D721Med (cell line): Measurements from ENCODE around the gene NECTIN1.
A peak's percentile ranks its signal among the peaks of the same experiment; 100 is the strongest.

Experiments used
- DNase-seq: peaks from one replicate; pipeline ENCODE4 v3.0.0; 2011; ENCODE audit warnings: low spot score; ENCODE audit not compliant: insufficient read length
- FAIRE-seq: peaks from 2 replicates; lab custom pipeline; 2011; peaks lifted over from hg19 to GRCh38; lab: Jason Lieb, UNC
- TF ChIP-seq, protein P1 (sequence below): IDR thresholded peaks from 2 replicates; pipeline ENCODE4 v1.5.1; 2012; ENCODE audit warnings: mild to moderate bottlenecking, control low read depth; ENCODE audit not compliant: insufficient read depth; ENCODE audit errors: missing control alignments

NECTIN1 gene

DNA sequence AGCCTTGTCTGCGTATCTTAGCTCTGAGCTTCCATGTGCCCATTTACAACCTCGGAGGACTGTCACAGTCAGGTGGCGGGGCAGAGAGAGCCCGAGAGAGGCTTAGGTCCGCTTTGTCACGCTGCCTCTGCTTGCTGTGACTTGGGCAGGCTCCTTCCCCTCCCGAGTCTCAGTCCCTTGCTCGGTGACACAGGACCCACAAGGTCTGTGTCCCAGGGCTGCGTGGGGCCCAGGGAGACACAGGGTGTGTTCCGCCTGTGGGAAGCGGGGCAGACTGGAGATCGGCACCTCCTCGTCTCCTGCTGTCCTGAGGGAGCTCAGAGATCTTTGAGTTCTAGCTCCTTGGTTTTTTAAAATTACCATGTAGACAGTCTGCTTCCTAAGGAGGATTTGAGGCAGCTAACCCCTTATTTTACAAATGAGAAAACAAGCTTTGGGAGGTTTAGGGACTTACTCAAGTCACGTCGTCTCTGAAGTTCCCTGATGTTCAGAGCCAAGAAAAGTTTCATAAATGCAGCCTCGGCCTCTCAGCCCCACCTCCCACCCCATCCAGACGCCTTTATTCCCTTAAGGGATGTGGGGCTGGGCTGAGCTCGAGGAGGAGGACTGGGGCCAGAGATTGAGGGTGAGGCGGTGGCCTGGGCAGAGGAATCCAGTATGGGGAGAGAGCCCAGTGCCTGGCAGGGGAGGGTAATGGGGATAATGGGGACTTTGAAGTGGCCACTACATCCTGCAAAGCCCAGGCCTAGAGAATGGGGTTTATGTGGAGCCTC is 103.6 kb downstream of the NECTIN1 start:
- TF ChIP-seq, protein P1, sequence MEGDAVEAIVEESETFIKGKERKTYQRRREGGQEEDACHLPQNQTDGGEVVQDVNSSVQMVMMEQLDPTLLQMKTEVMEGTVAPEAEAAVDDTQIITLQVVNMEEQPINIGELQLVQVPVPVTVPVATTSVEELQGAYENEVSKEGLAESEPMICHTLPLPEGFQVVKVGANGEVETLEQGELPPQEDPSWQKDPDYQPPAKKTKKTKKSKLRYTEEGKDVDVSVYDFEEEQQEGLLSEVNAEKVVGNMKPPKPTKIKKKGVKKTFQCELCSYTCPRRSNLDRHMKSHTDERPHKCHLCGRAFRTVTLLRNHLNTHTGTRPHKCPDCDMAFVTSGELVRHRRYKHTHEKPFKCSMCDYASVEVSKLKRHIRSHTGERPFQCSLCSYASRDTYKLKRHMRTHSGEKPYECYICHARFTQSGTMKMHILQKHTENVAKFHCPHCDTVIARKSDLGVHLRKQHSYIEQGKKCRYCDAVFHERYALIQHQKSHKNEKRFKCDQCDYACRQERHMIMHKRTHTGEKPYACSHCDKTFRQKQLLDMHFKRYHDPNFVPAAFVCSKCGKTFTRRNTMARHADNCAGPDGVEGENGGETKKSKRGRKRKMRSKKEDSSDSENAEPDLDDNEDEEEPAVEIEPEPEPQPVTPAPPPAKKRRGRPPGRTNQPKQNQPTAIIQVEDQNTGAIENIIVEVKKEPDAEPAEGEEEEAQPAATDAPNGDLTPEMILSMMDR: no peak
- no peak for FAIRE-seq
- DNase-seq: no peak

- FAIRE-seq (no peak), DNase-seq (no peak)
- TF ChIP-seq, protein P1: no peak
These were observed 104.4 kb downstream of the NECTIN1 start for GRCh38 chr11:119624629-119625028.

GRCh38 chr11:119624102-119624615 is 104.8 kb downstream of the NECTIN1 start:
- TF ChIP-seq, protein P1: peak; percentile 14
- DNase-seq (no peak), FAIRE-seq (no peak)

GRCh38 chr11:119623682-119624081 is 105.3 kb downstream of the NECTIN1 start:
- FAIRE-seq: no peak
- TF ChIP-seq, protein P1: no peak

DNA sequence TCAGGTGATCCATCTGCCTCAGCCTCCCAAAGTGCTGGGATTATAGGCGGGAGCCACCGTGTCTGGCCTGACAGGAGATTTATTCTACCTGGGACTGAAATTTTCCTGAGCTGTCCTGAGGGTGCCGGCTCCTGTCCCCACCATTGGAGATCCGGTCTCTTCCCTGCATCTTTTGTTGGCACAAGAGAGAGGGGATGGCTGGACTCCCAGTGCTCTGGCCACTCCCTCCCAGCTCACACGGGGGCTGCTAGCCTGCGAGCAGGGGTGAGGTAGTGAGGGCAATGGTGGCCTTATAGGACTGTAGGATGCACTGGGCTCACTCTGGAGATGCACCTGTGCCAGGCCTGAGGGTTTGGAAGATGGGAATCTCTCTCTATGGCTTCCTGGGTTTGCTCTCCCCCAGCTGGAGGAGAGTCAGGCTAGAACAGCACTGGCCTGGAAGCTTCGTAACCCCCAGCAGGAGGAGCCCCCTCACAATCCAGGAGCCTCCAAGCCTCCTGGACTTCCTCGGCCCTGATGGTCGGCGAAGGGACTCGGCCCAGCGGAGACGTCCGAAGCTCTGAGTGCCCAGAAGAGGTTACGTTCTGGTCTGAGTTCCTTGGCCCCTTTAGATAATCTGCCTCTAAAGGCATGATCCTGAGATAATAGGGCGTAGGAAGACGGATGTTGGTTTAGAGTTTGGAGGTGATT is 106.4 kb downstream of the NECTIN1 start:
- FAIRE-seq (no peak), DNase-seq (no peak)
- TF ChIP-seq, protein P1: no peak

More at GRCh38 chr11:119623682-119624081, 105.3 kb downstream of the NECTIN1 start:
- no peak for DNase-seq

DNA sequence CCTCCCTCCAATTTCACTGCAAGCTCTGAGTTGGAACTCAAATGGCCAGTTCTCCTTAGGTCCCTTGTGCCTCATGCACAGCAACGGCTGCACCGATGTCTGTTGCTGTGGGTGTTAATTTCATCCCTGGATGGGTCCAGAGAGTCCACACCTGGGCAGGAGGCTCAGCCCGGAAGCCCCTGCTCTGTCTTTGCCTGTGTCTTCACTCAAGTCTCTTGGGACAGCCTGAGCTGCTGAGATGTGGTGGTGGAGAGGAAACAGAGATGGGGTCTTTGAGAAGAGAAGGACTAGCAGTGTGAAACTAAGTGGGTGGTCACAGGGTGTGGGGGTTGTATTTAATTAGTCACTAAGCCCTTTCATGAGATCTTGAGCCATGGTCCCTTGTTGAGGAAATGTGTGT is 109.3 kb downstream of the NECTIN1 start:
- FAIRE-seq (no peak), DNase-seq (no peak)
- TF ChIP-seq, protein P1: no peak
